H1 (cell line): Measurements from ENCODE around the gene EFCAB8. TPM values are rescaled to one million over a fixed set of nuclear protein-coding genes. Genes with fewer than 3 reads are reported as not detected.

Experiments
- CTCF ChIA-PET: fragments of 300-600 bp; sonication (Branson Sonifier 250); formaldehyde crosslinking; loops from one replicate; lab custom pipeline; 2021; ENCODE audit not compliant: partially characterized antibody; lab: Charles Lee
- POLR2A ChIA-PET: fragments of 300-600 bp; sonication (Branson Sonifier 250); formaldehyde crosslinking; loops from one replicate; lab custom pipeline; 2021; ENCODE audit warnings: inconsistent platforms; ENCODE audit not compliant: partially characterized antibody; lab: Charles Lee
- DNase-seq, 2 experiments: peaks; one replicate each; pipeline versions ENCODE4 v3.0.0 to v3.0.0-alpha.2; 2010 to 2022; ENCODE audit warnings: low spot score in 2 of 2, low read depth in 1 of 2, mixed read lengths in 1 of 2
- FAIRE-seq: peaks from 2 replicates; lab custom pipeline; 2011; peaks lifted over from hg19 to GRCh38; lab: Jason Lieb, UNC
- H2AFZ ChIP-seq: 2 replicates; pipeline ENCODE4 v1.8.1; 2012; ENCODE audit warnings: low read length, inconsistent platforms
- H2AK5ac ChIP-seq: 2 replicates; pipeline ENCODE4 v1.6.1; 2013; ENCODE audit warnings: low read depth, low read length
- H2BK120ac ChIP-seq: replicated peaks from 2 replicates; pipeline ENCODE3; 2013; ENCODE audit warnings: low read depth, low read length, inconsistent platforms
- H2BK12ac ChIP-seq: 2 replicates; pipeline ENCODE4 v1.6.1; 2013; ENCODE audit warnings: low read depth, low read length
- H2BK15ac ChIP-seq: 2 replicates; pipeline ENCODE4 v1.6.1; 2013; ENCODE audit warnings: low read length
- H2BK20ac ChIP-seq: 2 replicates; pipeline ENCODE4 v1.6.1; 2013; ENCODE audit warnings: low read length
- H2BK5ac ChIP-seq: 2 replicates; pipeline ENCODE4 v1.6.1; 2013; ENCODE audit warnings: low read depth, low read length
- H3K14ac ChIP-seq: 2 replicates; pipeline ENCODE4 v1.6.1; 2013; ENCODE audit warnings: inconsistent platforms; ENCODE audit not compliant: insufficient read length
- H3K18ac ChIP-seq: 2 replicates; pipeline ENCODE4 v1.6.1; 2013; ENCODE audit warnings: low read length; ENCODE audit errors: extremely low read depth
- H3K23ac ChIP-seq: 2 replicates; pipeline ENCODE4 v1.6.1; 2013; ENCODE audit warnings: inconsistent platforms; ENCODE audit not compliant: insufficient read length
- H3K23me2 ChIP-seq: 2 replicates; pipeline ENCODE4 v1.6.1; 2013; ENCODE audit warnings: low read depth, low read length
- H3K27ac ChIP-seq: 2 replicates; pipeline ENCODE4 v1.6.1; 2011; ENCODE audit warnings: low read depth, low read length, inconsistent platforms
- H3K27me3 ChIP-seq, 4 experiments: replicated peaks in 1 of 4; 1 replicate in 1 of 4; 2 replicates in 3 of 4; pipeline versions ENCODE4 v1.6.1 to v1.8.1; 2011 to 2013; ENCODE audit warnings: low read length in 3 of 4, mild to moderate bottlenecking in 3 of 4, inconsistent platforms in 2 of 4, mixed read lengths in 2 of 4, moderate library complexity in 1 of 4; ENCODE audit not compliant: control insufficient read depth in 3 of 4, insufficient read depth in 3 of 4; ENCODE audit errors: extremely low read depth in 1 of 4
- H3K36me3 ChIP-seq, 4 experiments: 2 replicates each; pipeline versions ENCODE4 v1.6.1 to v1.8.1; 2011 to 2013; ENCODE audit warnings: mild to moderate bottlenecking in 4 of 4, low read length in 3 of 4, moderate library complexity in 2 of 4, control low read depth in 1 of 4, inconsistent platforms in 1 of 4; ENCODE audit not compliant: insufficient read depth in 4 of 4, control insufficient read depth in 2 of 4
- H3K4ac ChIP-seq: replicated peaks from 2 replicates; pipeline ENCODE3; 2013; ENCODE audit warnings: low read length, low read depth, mixed read lengths, inconsistent platforms; ENCODE audit not compliant: insufficient read length
- H3K4me1 ChIP-seq, 4 experiments: replicated peaks in 1 of 4; 1 replicate in 1 of 4; 2 replicates in 3 of 4; pipeline versions ENCODE4 v1.6.1 to v1.8.1; 2011 to 2013; ENCODE audit warnings: low read length in 3 of 4, inconsistent platforms in 2 of 4, mixed read lengths in 1 of 4; ENCODE audit not compliant: insufficient read depth in 4 of 4, control insufficient read depth in 3 of 4
- H3K4me2 ChIP-seq, 2 experiments: 2 replicates each; pipeline versions ENCODE4 v1.6.1 to v1.8.1; 2011 to 2013; ENCODE audit warnings: low read depth in 2 of 2, low read length in 2 of 2, control low read depth in 1 of 2, inconsistent platforms in 1 of 2, mild to moderate bottlenecking in 1 of 2; ENCODE audit not compliant: insufficient read depth in 1 of 2
- H3K4me3 ChIP-seq, 4 experiments: fragments of 200-600, 300-600 bp in 1 of 4; sonication (generic), shearing (Covaris generic), sonication (Bioruptor Twin) in 1 of 4; 2 replicates each; pipeline versions ENCODE4 v1.5.1 to v1.8.1; 2011 to 2016; ENCODE audit warnings: low read length in 4 of 4, low read depth in 3 of 4, control low read depth in 2 of 4, inconsistent platforms in 2 of 4, mild to moderate bottlenecking in 2 of 4, mixed read lengths in 1 of 4, moderate library complexity in 1 of 4; ENCODE audit not compliant: insufficient read depth in 2 of 4; ENCODE audit errors: extremely low read depth in 1 of 4
- H3K56ac ChIP-seq: replicated peaks from 2 replicates; pipeline ENCODE3; 2013; ENCODE audit warnings: low read depth, mild to moderate bottlenecking, mixed read lengths, low read length, inconsistent platforms; ENCODE audit not compliant: insufficient read length
- H3K79me1 ChIP-seq: 2 replicates; pipeline ENCODE4 v1.6.1; 2013; ENCODE audit warnings: low read depth, low read length, control low read depth
- H3K79me2 ChIP-seq, 2 experiments: 2 replicates each; pipeline versions ENCODE4 v1.6.1 to v1.8.1; 2012 to 2013; ENCODE audit warnings: low read length in 2 of 2, mild to moderate bottlenecking in 2 of 2, inconsistent platforms in 1 of 2; ENCODE audit not compliant: insufficient read depth in 2 of 2, control insufficient read depth in 1 of 2
- H3K9ac ChIP-seq, 4 experiments: replicated peaks in 1 of 4; 1 replicate in 1 of 4; 2 replicates in 3 of 4; pipeline versions ENCODE4 v1.6.1 to v1.8.1; 2011 to 2013; ENCODE audit warnings: low read depth in 3 of 4, low read length in 3 of 4, control low read depth in 2 of 4, mild to moderate bottlenecking in 2 of 4, moderate library complexity in 2 of 4, inconsistent platforms in 1 of 4; ENCODE audit errors: extremely low read depth in 1 of 4
- H3K9me3 ChIP-seq, 2 experiments: 2 replicates each; pipeline versions ENCODE4 v1.6.1 to v1.8.1; 2012 to 2013; ENCODE audit warnings: mild to moderate bottlenecking in 2 of 2, moderate library complexity in 2 of 2, control low read depth in 1 of 2, inconsistent platforms in 1 of 2, low read depth in 1 of 2, low read length in 1 of 2, mixed read lengths in 1 of 2; ENCODE audit not compliant: insufficient read depth in 2 of 2
- H4K20me1 ChIP-seq, 2 experiments: replicated peaks in 1 of 2; 2 replicates each; pipeline versions ENCODE3 to v1.8.1; 2011 to 2013; ENCODE audit warnings: inconsistent platforms in 2 of 2, low read length in 2 of 2, mild to moderate bottlenecking in 1 of 2; ENCODE audit not compliant: insufficient read depth in 2 of 2, control insufficient read depth in 1 of 2
- H4K5ac ChIP-seq: 2 replicates; pipeline ENCODE4 v1.6.1; 2013; ENCODE audit warnings: low read length, low read depth, mixed read lengths, inconsistent platforms; ENCODE audit not compliant: insufficient read length
- H4K8ac ChIP-seq: 2 replicates; pipeline ENCODE4 v1.8.0; 2013; ENCODE audit warnings: mild to moderate bottlenecking, moderate library complexity, low read length, inconsistent platforms; ENCODE audit not compliant: insufficient read depth; ENCODE audit errors: extremely low read depth
- H4K91ac ChIP-seq: replicated peaks from 2 replicates; pipeline ENCODE3; 2013; ENCODE audit warnings: low read length, mixed read lengths, inconsistent platforms; ENCODE audit not compliant: insufficient read length
- CREB1 ChIP-seq: IDR thresholded peaks from 2 replicates; pipeline ENCODE4 v1.6.1; 2012; ENCODE audit warnings: inconsistent platforms
- POLR2AphosphoS5 ChIP-seq: IDR thresholded peaks from 2 replicates; pipeline ENCODE4 v1.6.1; 2011; ENCODE audit warnings: low read depth, low read length
- SP2 ChIP-seq: IDR thresholded peaks from 2 replicates; pipeline ENCODE4 v1.6.1; 2012; ENCODE audit warnings: mild to moderate bottlenecking, low read length, inconsistent platforms
- SP4 ChIP-seq: IDR thresholded peaks from 2 replicates; pipeline ENCODE4 v1.6.1; 2012; ENCODE audit warnings: low read length, inconsistent platforms
- SUZ12 ChIP-seq: fragments of 200-600 bp; sonication (generic); IDR thresholded peaks from 2 replicates; pipeline ENCODE4 v1.6.1; 2012; ENCODE audit warnings: mild to moderate bottlenecking, inconsistent platforms, low read length, moderate library complexity, mixed read lengths
- WGBS, 2 experiments: shearing (Covaris generic) in 1 of 2; methylation state at CpG; one replicate each; pipeline versions ENCODE4 v1.1.6 to v1.1.7; 2013 to 2015; ENCODE audit warnings: low lambda C conversion rate in 2 of 2, mixed read lengths in 2 of 2, inconsistent platforms in 1 of 2, low coverage in 1 of 2, missing lambda C conversion rate in 1 of 2; ENCODE audit not compliant: insufficient replicate concordance in 2 of 2, insufficient coverage in 1 of 2, insufficient read length in 1 of 2; ENCODE audit errors: extremely low coverage in 1 of 2, missing lambda C conversion rate in 1 of 2; 5-methylcytosine and 5-hydroxymethylcytosine counted together
- polyA plus RNA-seq, 7 experiments: library from polyadenylated mRNA; depleted of rRNA in 3 of 7; stranded (reverse) in 5 of 7; unstranded in 2 of 7; fragments of >200 nt in 5 of 7; fragments of 200-250 nt in 2 of 7; gene quantifications; 1 replicate in 5 of 7; 2 replicates in 1 of 7; 4 replicates in 1 of 7; pipeline versions ENCODE4 v1.2.1 to v1.2.3, GENCODE V29; 2011 to 2013; ENCODE audit warnings: missing spikeins in 2 of 7, mixed read lengths in 2 of 7
- total RNA-seq: library from RNA; stranded (reverse); fragmentation: NEBNext Ultra II Directional; extraction: Animal tissue kit (Norgen Biotek cat#: 25700); gene quantifications from 2 replicates; pipeline ENCODE4 v1.2.1, GENCODE V29; 2021
- TF ChIP-seq, protein P1 (sequence below), 3 experiments: IDR thresholded peaks; 1 replicate in 2 of 3; 2 replicates in 1 of 3; pipeline versions ENCODE4 v1.5.1 to v1.6.1; 2011; ENCODE audit warnings: low read length in 3 of 3, mild to moderate bottlenecking in 3 of 3, inconsistent platforms in 2 of 3, low read depth in 1 of 3, moderate library complexity in 1 of 3; ENCODE audit not compliant: insufficient read depth in 1 of 3; ENCODE audit errors: control extremely low read depth in 1 of 3

Gene EFCAB8
- total and polyA plus RNA-seq, 2 of the 8 experiments (the other 6 are each of a cell fraction or from before 2014, with no cell fraction given) = 0.06 to 0.20 TPM

DNA sequence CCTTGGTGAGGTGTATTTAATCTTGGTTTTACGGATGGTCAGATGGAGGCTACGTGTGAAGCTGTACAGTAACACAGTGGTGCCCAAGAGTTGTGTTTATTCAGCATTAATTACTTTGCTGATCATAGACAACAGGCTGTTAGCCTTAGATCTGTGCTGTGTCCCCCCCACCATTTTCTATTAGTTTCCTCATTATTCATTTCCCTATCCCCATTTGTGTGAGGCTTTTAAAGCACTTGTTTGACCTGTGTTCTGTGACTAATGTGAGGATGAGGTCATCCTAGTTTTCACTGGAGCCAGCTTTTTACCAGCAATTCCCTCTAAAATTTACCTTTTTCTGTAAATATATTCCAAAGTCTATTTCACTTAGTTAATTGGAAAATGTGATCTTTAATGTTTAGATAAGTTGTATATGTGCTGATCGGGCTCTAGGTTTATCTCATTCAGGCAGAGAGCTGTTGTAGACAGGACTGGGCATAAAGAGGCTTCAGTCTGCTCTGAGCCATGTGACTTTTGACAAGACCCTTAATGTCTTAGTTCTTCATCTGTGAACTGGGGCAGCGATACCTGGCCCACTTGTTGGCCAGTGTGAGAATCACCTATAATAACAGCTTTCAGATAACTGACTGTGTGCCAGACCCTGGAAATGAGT lies 30.6 kb upstream of the EFCAB8 start:
- no peak for TF ChIP-seq CREB1
- TF ChIP-seq, protein P1, sequence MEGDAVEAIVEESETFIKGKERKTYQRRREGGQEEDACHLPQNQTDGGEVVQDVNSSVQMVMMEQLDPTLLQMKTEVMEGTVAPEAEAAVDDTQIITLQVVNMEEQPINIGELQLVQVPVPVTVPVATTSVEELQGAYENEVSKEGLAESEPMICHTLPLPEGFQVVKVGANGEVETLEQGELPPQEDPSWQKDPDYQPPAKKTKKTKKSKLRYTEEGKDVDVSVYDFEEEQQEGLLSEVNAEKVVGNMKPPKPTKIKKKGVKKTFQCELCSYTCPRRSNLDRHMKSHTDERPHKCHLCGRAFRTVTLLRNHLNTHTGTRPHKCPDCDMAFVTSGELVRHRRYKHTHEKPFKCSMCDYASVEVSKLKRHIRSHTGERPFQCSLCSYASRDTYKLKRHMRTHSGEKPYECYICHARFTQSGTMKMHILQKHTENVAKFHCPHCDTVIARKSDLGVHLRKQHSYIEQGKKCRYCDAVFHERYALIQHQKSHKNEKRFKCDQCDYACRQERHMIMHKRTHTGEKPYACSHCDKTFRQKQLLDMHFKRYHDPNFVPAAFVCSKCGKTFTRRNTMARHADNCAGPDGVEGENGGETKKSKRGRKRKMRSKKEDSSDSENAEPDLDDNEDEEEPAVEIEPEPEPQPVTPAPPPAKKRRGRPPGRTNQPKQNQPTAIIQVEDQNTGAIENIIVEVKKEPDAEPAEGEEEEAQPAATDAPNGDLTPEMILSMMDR (IDR thresholded peaks at IDR 0.05; ENCODE audit: control extremely low read depth in 1 of 3, insufficient read depth in 1 of 3, low read depth in 1 of 3, low read length in 3 of 3) = no peak
- TF ChIP-seq SP4 = no peak
- TF ChIP-seq POLR2AphosphoS5 = no peak
- no peak for TF ChIP-seq SUZ12
- TF ChIP-seq SP2 = no peak
- Histone ChIP-seq H2BK15ac (no peak overlapping the region), H4K91ac (no peak overlapping the region), H2AFZ (no peak overlapping the region), H3K4me2 (no peak overlapping the region), H3K27ac (no peak overlapping the region), H2BK20ac (no peak overlapping the region), H4K20me1 (peaks cover 5 to 22% of the 10 kb centered on the region in 2 experiments), H3K23ac (no peak overlapping the region), H3K4me1 (peaks cover 0 to 7% (median 0%) of the 10 kb centered on the region in 4 experiments; a peak in 2 of 7 replicates), H3K14ac (no peak overlapping the region), H3K79me2 (peaks cover 20 to 79% of the 10 kb centered on the region in 2 experiments), H2AK5ac (no peak overlapping the region), H4K5ac (no peak overlapping the region), H3K4ac (no peak overlapping the region), H3K36me3 (peaks cover 5 to 43% (median 21%) of the 10 kb centered on the region in 4 experiments; a peak in 7 of 8 replicates), H3K18ac (no peak overlapping the region), H3K9me3 (peaks cover 0 to 2% of the 10 kb centered on the region in 2 experiments; a peak in 1 of 4 replicates), H2BK12ac (no peak overlapping the region), H2BK5ac (no peak overlapping the region), H3K23me2 (no peaks in the 10 kb centered on the region), H3K56ac (no peak overlapping the region), H3K27me3 (no peaks in the 10 kb centered on the region), H3K9ac (no peak overlapping the region), H2BK120ac (no peak overlapping the region), H3K79me1 (peaks cover 10% of the 10 kb centered on the region), H3K4me3 (no peak overlapping the region), H4K8ac (no peak overlapping the region)
- WGBS, 2 experiments = 99% methylated on average over 4 of the region's 4 CpGs; no CpG with 5 or more reads in 1 of the 2 experiments
- FAIRE-seq (no peak), DNase-seq (no peak)
- ChIA-PET CTCF (interaction anchor here (0.7 to 1.4 kb wide), 4 partner anchors 16 to 223 kb away, joined by 3 to 5 read pairs (median 4); no protein-coding TSS in a partner anchor), POLR2A (interaction anchor here (1.7 to 2.4 kb wide), 2 partner anchors 16 to 18 kb away, joined by 4 to 9 read pairs; no protein-coding TSS in a partner anchor)
